Lower leg skin (tissue), 3 donors: ENCODE data around the gene LAYN.

Experiments used
- POLR2A ChIP-seq, 2 donors: fragments of 450-650 bp; IDR thresholded peaks; one replicate each; pipeline ENCODE4 v1.6.1; 2016 to 2017; ENCODE audit warnings: antibody characterized with exemption in 2 of 2, mild to moderate bottlenecking in 1 of 2, moderate library complexity in 1 of 2
- TF ChIP-seq, protein P1 (sequence below), 3 donors: fragments of 450-650 bp; IDR thresholded peaks; one replicate each; pipeline ENCODE4 v1.5.1; 2016; ENCODE audit warnings: antibody characterized with exemption in 3 of 3, mild to moderate bottlenecking in 3 of 3, moderate library complexity in 2 of 3

DNA sequence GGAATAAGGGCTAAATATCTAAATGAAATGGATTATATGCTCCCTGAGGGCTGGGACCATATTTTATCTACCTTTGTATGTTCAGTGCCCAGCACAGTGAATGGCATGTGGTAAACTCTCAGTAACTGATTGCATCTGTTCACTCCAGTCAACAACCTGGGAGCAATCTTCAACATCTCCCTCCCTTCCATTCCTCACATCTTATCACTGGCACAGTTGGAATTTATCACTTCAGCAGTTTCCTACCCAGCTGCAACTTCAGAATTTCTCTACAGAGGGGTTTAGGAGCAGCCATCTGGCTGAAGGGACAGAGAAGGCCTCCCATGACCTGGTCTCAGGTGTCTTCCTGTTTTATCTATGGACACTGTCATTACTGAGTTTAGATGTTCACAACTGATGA lies 52.0 kb downstream of the LAYN start:
- no peak for TF ChIP-seq POLR2A (IDR thresholded peaks at IDR 0.05)
- TF ChIP-seq, protein P1, sequence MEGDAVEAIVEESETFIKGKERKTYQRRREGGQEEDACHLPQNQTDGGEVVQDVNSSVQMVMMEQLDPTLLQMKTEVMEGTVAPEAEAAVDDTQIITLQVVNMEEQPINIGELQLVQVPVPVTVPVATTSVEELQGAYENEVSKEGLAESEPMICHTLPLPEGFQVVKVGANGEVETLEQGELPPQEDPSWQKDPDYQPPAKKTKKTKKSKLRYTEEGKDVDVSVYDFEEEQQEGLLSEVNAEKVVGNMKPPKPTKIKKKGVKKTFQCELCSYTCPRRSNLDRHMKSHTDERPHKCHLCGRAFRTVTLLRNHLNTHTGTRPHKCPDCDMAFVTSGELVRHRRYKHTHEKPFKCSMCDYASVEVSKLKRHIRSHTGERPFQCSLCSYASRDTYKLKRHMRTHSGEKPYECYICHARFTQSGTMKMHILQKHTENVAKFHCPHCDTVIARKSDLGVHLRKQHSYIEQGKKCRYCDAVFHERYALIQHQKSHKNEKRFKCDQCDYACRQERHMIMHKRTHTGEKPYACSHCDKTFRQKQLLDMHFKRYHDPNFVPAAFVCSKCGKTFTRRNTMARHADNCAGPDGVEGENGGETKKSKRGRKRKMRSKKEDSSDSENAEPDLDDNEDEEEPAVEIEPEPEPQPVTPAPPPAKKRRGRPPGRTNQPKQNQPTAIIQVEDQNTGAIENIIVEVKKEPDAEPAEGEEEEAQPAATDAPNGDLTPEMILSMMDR (IDR thresholded peaks at IDR 0.05): no peak
